ENCODE data around the gene FOXK1. TPM values are rescaled to one million over a fixed set of nuclear protein-coding genes. Genes with fewer than 3 reads are reported as not detected.
A peak's percentile ranks its signal among the peaks of the same experiment; 100 is the strongest.

The FOXK1 gene
- total and polyA plus RNA-seq, 2 of the 13 experiments (the other 11 are each of a cell fraction or from before 2014, with no cell fraction given): 4.6 to 8.8 TPM

GRCh38 chr7:4641667-4642467, 40.2 kb upstream of the FOXK1 start (continued):
- no peak for TF ChIP-seq CEBPZ (IDR thresholded peaks at IDR 0.05; ENCODE audit: low read length)
- peak; percentile 46; the same call in 1 of the 2 replicates for TF ChIP-seq JUNB (CRISPR knock-in tag; IDR thresholded peaks at IDR 0.05; ENCODE audit: borderline replicate concordance)
- TF ChIP-seq ZNF468 (CRISPR knock-in tag; IDR thresholded peaks at IDR 0.05): peak; percentile 95
- no peak for TF ChIP-seq ZNF569 (CRISPR knock-in tag; IDR thresholded peaks at IDR 0.05; ENCODE audit: borderline replicate concordance)
- TF ChIP-seq NFIB (CRISPR knock-in tag; IDR thresholded peaks at IDR 0.05; ENCODE audit: borderline replicate concordance): no peak
- no peak for TF ChIP-seq FOXA1 (IDR thresholded peaks at IDR 0.05)
- peak; percentile 38; the same call in 1 of the 2 replicates for TF ChIP-seq FOXA1 (CRISPR knock-in tag; IDR thresholded peaks at IDR 0.05)
- no peak for TF ChIP-seq ARNT (IDR thresholded peaks at IDR 0.05)
- no peak for TF ChIP-seq MYNN (CRISPR knock-in tag; IDR thresholded peaks at IDR 0.05; ENCODE audit: low read depth)
- TF ChIP-seq CHCHD3 (CRISPR knock-in tag; IDR thresholded peaks at IDR 0.05): peak; percentile 88
- TF ChIP-seq MIER3 (CRISPR knock-in tag; IDR thresholded peaks at IDR 0.05; ENCODE audit: borderline replicate concordance): peak; percentile 82; the same call in 1 of the 2 replicates
- peak; percentile 77 for TF ChIP-seq TSC22D2 (CRISPR knock-in tag; IDR thresholded peaks at IDR 0.05; ENCODE audit: borderline replicate concordance)
- TF ChIP-seq PBX2 (CRISPR knock-in tag; IDR thresholded peaks at IDR 0.05): no peak
- TF ChIP-seq RARG (CRISPR knock-in tag; IDR thresholded peaks at IDR 0.05; ENCODE audit: low read depth): peak; percentile 78; the same call in 1 of the 2 replicates
- peak; percentile 98 for TF ChIP-seq ZNF547 (CRISPR knock-in tag; IDR thresholded peaks at IDR 0.05)
- TF ChIP-seq HDAC6 (IDR thresholded peaks at IDR 0.05; ENCODE audit: low read depth, low read length): no peak
- no peak for TF ChIP-seq SIX1 (CRISPR knock-in tag; IDR thresholded peaks at IDR 0.05; ENCODE audit: borderline replicate concordance)
- 0 out of 2 replicates have a peak, but pooled peaks have one; percentile 46 for TF ChIP-seq NKX3-1 (CRISPR knock-in tag; IDR thresholded peaks at IDR 0.05)
- TF ChIP-seq, protein P1, sequence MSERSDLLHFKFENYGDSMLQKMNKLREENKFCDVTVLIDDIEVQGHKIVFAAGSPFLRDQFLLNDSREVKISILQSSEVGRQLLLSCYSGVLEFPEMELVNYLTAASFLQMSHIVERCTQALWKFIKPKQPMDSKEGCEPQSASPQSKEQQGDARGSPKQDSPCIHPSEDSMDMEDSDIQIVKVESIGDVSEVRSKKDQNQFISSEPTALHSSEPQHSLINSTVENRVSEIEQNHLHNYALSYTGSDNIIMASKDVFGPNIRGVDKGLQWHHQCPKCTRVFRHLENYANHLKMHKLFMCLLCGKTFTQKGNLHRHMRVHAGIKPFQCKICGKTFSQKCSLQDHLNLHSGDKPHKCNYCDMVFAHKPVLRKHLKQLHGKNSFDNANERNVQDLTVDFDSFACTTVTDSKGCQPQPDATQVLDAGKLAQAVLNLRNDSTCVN (CRISPR knock-in tag; IDR thresholded peaks at IDR 0.05; ENCODE audit: borderline replicate concordance): 0 out of 2 replicates have a peak, but pooled peaks have one; percentile 61
- TF ChIP-seq, protein P2, sequence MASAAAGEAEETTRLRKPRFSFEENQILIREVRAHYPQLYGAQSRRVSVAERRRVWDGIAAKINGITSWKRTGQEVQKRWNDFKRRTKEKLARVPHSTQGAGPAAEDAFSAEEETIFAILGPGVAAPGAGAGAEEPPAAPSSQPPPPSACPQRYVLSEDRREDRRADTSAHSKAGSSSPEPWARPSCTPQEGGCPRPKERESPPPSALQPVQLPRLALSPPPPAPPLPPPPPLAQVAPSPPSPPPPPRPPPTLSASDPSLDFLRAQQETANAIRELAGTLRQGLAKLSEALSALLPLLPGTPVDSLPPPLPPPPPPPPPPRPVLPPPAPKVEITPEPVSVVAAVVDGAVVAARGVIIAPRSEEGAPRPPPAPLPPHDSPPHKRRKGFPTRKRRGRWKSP (CRISPR knock-in tag; IDR thresholded peaks at IDR 0.05): peak; percentile 93
- TF ChIP-seq IRF2 (CRISPR knock-in tag; IDR thresholded peaks at IDR 0.05): peak; percentile 67; the same call in 1 of the 2 replicates
- peak; percentile 80 for TF ChIP-seq REL (CRISPR knock-in tag; conservative IDR thresholded peaks at IDR 0.05)
- peak; percentile 59; the same call in 1 of the 2 replicates for TF ChIP-seq GATAD2A (CRISPR knock-in tag; IDR thresholded peaks at IDR 0.05)
- peak; percentile 68 for TF ChIP-seq ZFX (CRISPR knock-in tag; IDR thresholded peaks at IDR 0.05; ENCODE audit: low read depth)
- TF ChIP-seq CEBPG (CRISPR knock-in tag; IDR thresholded peaks at IDR 0.05): 0 out of 2 replicates have a peak, but pooled peaks have one; percentile 12

Measured in HepG2 (cell line).